ENCODE data around the gene BRI3BP.
"Not testable (repeated sequence)": the region's sequence is repeated elsewhere in the genome, so short reads cannot be mapped to it uniquely, and the experiment has no call there.

BRI3BP gene

DNA sequence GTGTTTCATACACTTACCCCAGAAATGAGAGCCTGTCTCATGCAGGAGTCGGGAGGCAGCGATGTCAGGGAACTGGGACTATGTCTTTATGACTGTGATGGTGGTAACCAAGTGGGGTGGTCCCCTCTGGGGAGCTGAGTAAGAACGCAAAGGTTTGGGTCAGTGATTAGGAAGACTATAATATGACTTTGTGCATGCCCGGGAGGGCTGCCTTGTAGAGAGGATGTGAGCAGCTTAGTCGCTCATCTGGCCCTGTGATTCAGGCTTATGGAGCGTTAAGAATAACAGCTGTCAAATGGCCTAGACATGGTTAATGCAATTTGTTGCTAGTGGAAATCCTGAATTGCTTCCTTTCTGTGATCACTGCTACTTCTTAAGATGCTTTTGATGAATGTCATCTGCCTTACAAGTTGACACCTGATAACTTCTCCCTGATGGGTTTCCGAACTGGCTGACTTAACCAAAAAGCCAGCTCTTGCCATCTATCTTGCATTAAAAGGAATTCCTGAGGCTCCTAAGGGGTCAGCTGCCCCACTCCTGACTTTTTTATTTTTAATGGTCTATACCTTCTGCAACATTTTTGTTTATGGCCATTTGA lies 36.4 kb downstream of the BRI3BP start:
- H3K9me2 ChIP-seq (replicated peaks; ENCODE audit: insufficient read depth, low read length) = no peaks in the 10 kb centered on the region
- H3F3A ChIP-seq (ENCODE audit: insufficient read depth, low read length) = no peaks in the 10 kb centered on the region
- no peaks in the 10 kb centered on the region for H3K36me3 ChIP-seq (replicated peaks; ENCODE audit: insufficient read depth, low read length)
- TF ChIP-seq EZH2 (optimal IDR thresholded peaks at IDR 0.05; ENCODE audit: low read depth, low read length) (no peak), EZH2phosphoT487 (IDR thresholded peaks at IDR 0.05; ENCODE audit: low read length) (no peak)
- TF ChIP-seq, protein P1, sequence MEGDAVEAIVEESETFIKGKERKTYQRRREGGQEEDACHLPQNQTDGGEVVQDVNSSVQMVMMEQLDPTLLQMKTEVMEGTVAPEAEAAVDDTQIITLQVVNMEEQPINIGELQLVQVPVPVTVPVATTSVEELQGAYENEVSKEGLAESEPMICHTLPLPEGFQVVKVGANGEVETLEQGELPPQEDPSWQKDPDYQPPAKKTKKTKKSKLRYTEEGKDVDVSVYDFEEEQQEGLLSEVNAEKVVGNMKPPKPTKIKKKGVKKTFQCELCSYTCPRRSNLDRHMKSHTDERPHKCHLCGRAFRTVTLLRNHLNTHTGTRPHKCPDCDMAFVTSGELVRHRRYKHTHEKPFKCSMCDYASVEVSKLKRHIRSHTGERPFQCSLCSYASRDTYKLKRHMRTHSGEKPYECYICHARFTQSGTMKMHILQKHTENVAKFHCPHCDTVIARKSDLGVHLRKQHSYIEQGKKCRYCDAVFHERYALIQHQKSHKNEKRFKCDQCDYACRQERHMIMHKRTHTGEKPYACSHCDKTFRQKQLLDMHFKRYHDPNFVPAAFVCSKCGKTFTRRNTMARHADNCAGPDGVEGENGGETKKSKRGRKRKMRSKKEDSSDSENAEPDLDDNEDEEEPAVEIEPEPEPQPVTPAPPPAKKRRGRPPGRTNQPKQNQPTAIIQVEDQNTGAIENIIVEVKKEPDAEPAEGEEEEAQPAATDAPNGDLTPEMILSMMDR (IDR thresholded peaks at IDR 0.05; ENCODE audit: low read length) = no peak
- H3K27me3 ChIP-seq (replicated peaks; ENCODE audit: insufficient read depth, low read length) = no peaks in the 10 kb centered on the region
- H2AFZ ChIP-seq (ENCODE audit: low read length) = no peak overlapping the region
- H3K4me3 ChIP-seq (ENCODE audit: low read length) = no peak overlapping the region
- no peaks in the 10 kb centered on the region for H4K20me1 ChIP-seq (ENCODE audit: insufficient read depth, low read length)
- no peak overlapping the region for H3K27ac ChIP-seq (ENCODE audit: low read length)
- H3K4me2 ChIP-seq (ENCODE audit: low read depth, low read length) = no peak overlapping the region
- DNase-seq = no peak
- no peaks in the 10 kb centered on the region for H3K9me3 ChIP-seq (replicated peaks; ENCODE audit: insufficient read depth, low read length)
- H3K79me2 ChIP-seq (ENCODE audit: low read length) = no peaks in the 10 kb centered on the region
- H3K4me1 ChIP-seq (ENCODE audit: low read length) = no peaks in the 10 kb centered on the region
- H3K9ac ChIP-seq (ENCODE audit: low read length) = no peak overlapping the region

GRCh38 chr12:125031471-125031870 lies 38.0 kb downstream of the BRI3BP start:
- not testable (repeated sequence) for DNase-seq; H3K27ac ChIP-seq (ENCODE audit: low read length); H3K36me3 ChIP-seq (replicated peaks; ENCODE audit: insufficient read depth, low read length); H2AFZ ChIP-seq (ENCODE audit: low read length); H3K79me2 ChIP-seq (ENCODE audit: low read length); H3K4me1 ChIP-seq (ENCODE audit: low read length); H3K4me3 ChIP-seq (ENCODE audit: low read length); H3K9me2 ChIP-seq (replicated peaks; ENCODE audit: insufficient read depth, low read length); H3K9ac ChIP-seq (ENCODE audit: low read length); H3K27me3 ChIP-seq (replicated peaks; ENCODE audit: insufficient read depth, low read length); H3K9me3 ChIP-seq (replicated peaks; ENCODE audit: insufficient read depth, low read length); H3F3A ChIP-seq (ENCODE audit: insufficient read depth, low read length); H4K20me1 ChIP-seq (ENCODE audit: insufficient read depth, low read length); H3K4me2 ChIP-seq (ENCODE audit: low read depth, low read length)

DNA sequence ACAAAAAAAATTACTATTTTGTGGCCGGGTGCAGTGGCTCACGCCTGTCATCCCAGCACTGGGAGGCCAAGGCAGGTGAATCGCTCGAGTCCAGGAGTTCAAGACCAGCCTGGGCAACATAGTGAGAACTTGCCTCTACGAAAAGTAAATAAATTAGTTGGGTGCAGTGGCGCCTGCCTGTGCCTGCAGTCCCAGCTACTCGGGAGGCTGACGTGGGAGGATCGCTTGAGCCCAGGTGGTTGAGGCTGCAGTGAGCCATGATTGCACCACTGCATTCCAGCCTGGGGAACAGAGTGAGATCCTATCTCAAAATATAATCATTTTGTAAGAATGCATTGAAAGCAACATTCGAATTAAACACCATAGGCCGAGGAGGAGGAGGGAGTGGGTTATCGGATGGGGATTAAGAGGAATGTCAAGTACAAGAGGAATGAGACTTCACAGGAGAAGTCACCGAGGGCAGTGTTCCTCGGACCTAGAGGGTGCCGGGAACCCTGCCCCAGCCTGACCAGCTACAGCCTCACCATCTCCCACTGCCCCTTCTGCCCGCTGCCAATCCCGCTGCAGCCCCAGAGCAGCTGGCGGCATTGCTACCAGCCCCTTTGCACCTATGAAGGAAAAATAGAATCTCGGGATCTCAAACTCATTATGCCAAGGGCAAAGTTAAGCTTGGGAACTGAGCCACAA lies 39.2 kb downstream of the BRI3BP start:
- H2AFZ ChIP-seq (ENCODE audit: low read length) = no peak overlapping the region
- no peaks in the 10 kb centered on the region for H3K36me3 ChIP-seq (replicated peaks; ENCODE audit: insufficient read depth, low read length)
- no peaks in the 10 kb centered on the region for H3K9me2 ChIP-seq (replicated peaks; ENCODE audit: insufficient read depth, low read length)
- no peaks in the 10 kb centered on the region for H3K79me2 ChIP-seq (ENCODE audit: low read length)
- H3K9ac ChIP-seq (ENCODE audit: low read length) = no peak overlapping the region
- no peaks in the 10 kb centered on the region for H3K27me3 ChIP-seq (replicated peaks; ENCODE audit: insufficient read depth, low read length)
- H3F3A ChIP-seq (ENCODE audit: insufficient read depth, low read length) = no peaks in the 10 kb centered on the region
- no peaks in the 10 kb centered on the region for H3K4me1 ChIP-seq (ENCODE audit: low read length)
- H4K20me1 ChIP-seq (ENCODE audit: insufficient read depth, low read length) = no peaks in the 10 kb centered on the region
- no peak overlapping the region for H3K27ac ChIP-seq (ENCODE audit: low read length)
- no peaks in the 10 kb centered on the region for H3K9me3 ChIP-seq (replicated peaks; ENCODE audit: insufficient read depth, low read length)
- TF ChIP-seq EZH2phosphoT487 (IDR thresholded peaks at IDR 0.05; ENCODE audit: low read length) (no peak), EZH2 (optimal IDR thresholded peaks at IDR 0.05; ENCODE audit: low read depth, low read length) (no peak)
- TF ChIP-seq, protein P1 (IDR thresholded peaks at IDR 0.05; ENCODE audit: low read length) = no peak
- H3K4me2 ChIP-seq (ENCODE audit: low read depth, low read length) = no peak overlapping the region
- no peak overlapping the region for H3K4me3 ChIP-seq (ENCODE audit: low read length)
- no peak for DNase-seq

GRCh38 chr12:125033288-125033687 lies 39.8 kb downstream of the BRI3BP start:
- no peak overlapping the region for H2AFZ ChIP-seq (ENCODE audit: low read length)
- no peaks in the 10 kb centered on the region for H3K9me2 ChIP-seq (replicated peaks; ENCODE audit: insufficient read depth, low read length)
- H3K4me3 ChIP-seq (ENCODE audit: low read length) = no peak overlapping the region
- DNase-seq = no peak
- H3K79me2 ChIP-seq (ENCODE audit: low read length) = no peaks in the 10 kb centered on the region
- H3K9me3 ChIP-seq (replicated peaks; ENCODE audit: insufficient read depth, low read length) = no peaks in the 10 kb centered on the region
- no peaks in the 10 kb centered on the region for H3K4me1 ChIP-seq (ENCODE audit: low read length)
- H3F3A ChIP-seq (ENCODE audit: insufficient read depth, low read length) = no peaks in the 10 kb centered on the region
- H3K36me3 ChIP-seq (replicated peaks; ENCODE audit: insufficient read depth, low read length) = no peaks in the 10 kb centered on the region
- no peak overlapping the region for H3K27ac ChIP-seq (ENCODE audit: low read length)
- no peaks in the 10 kb centered on the region for H4K20me1 ChIP-seq (ENCODE audit: insufficient read depth, low read length)
- no peaks in the 10 kb centered on the region for H3K27me3 ChIP-seq (replicated peaks; ENCODE audit: insufficient read depth, low read length)
- TF ChIP-seq EZH2 (optimal IDR thresholded peaks at IDR 0.05; ENCODE audit: low read depth, low read length) = no peak
- TF ChIP-seq, protein P1 (IDR thresholded peaks at IDR 0.05; ENCODE audit: low read length) = no peak
- no peak for TF ChIP-seq EZH2phosphoT487 (IDR thresholded peaks at IDR 0.05; ENCODE audit: low read length)
- no peak overlapping the region for H3K9ac ChIP-seq (ENCODE audit: low read length)
- no peak overlapping the region for H3K4me2 ChIP-seq (ENCODE audit: low read depth, low read length)

Measured in MM.1S (cell line).